ENCODE data around the gene NCAM2.
"Not testable (repeated sequence)": the region's sequence is repeated elsewhere in the genome, so short reads cannot be mapped to it uniquely, and the experiment has no call there.

Gene NCAM2

DNA sequence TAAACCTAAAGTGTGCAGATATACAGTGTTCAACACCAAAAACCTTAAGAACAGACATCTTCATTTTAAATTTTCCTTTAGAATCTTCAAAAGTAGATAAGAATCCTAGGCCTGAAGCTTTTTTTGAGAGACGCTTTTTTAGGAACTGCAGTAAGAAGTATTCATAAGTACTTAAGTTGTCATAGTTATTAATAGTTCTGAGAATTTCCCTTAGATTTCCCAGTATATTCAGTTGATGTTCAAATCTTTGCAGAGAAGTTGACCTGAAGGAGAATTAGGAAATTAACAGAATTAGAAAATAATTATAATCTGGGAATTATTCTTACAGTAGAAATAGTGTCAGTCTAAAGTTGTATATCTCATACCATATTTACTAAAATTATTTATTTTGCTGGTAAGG is 150.3 kb downstream of the NCAM2 start:
- Histone ChIP-seq H3K9ac (ENCODE audit: low read length) (no peak overlapping the region), H3K79me2 (ENCODE audit: insufficient read depth, low read length) (no peaks in the 10 kb centered on the region), H3K9me2 (ENCODE audit: low read depth, low read length) (no peaks in the 10 kb centered on the region), H3K4me3 (ENCODE audit: low read depth, low read length, poor library complexity, severe bottlenecking) (no peak overlapping the region), H3F3A (ENCODE audit: insufficient read depth, low read length) (no peaks in the 10 kb centered on the region), H2AFZ (ENCODE audit: low read length) (no peak overlapping the region), H3K9me3 (ENCODE audit: low read length) (no peaks in the 10 kb centered on the region), H3K27ac (ENCODE audit: low read depth, low read length, poor library complexity, severe bottlenecking) (no peak overlapping the region), H3K27me3 (ENCODE audit: insufficient read depth, low read length) (no peaks in the 10 kb centered on the region), H3K36me3 (ENCODE audit: insufficient read depth, low read length) (no peaks in the 10 kb centered on the region), H3K4me1 (ENCODE audit: insufficient read depth, low read length, severe bottlenecking) (no peaks in the 10 kb centered on the region), H3K4me2 (ENCODE audit: low read length) (no peak overlapping the region), H4K20me1 (ENCODE audit: insufficient read depth, low read length) (no peaks in the 10 kb centered on the region)
- no peak for TF ChIP-seq EZH2 (IDR thresholded peaks at IDR 0.05; ENCODE audit: borderline replicate concordance, low read length)
- TF ChIP-seq, protein P1, sequence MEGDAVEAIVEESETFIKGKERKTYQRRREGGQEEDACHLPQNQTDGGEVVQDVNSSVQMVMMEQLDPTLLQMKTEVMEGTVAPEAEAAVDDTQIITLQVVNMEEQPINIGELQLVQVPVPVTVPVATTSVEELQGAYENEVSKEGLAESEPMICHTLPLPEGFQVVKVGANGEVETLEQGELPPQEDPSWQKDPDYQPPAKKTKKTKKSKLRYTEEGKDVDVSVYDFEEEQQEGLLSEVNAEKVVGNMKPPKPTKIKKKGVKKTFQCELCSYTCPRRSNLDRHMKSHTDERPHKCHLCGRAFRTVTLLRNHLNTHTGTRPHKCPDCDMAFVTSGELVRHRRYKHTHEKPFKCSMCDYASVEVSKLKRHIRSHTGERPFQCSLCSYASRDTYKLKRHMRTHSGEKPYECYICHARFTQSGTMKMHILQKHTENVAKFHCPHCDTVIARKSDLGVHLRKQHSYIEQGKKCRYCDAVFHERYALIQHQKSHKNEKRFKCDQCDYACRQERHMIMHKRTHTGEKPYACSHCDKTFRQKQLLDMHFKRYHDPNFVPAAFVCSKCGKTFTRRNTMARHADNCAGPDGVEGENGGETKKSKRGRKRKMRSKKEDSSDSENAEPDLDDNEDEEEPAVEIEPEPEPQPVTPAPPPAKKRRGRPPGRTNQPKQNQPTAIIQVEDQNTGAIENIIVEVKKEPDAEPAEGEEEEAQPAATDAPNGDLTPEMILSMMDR (IDR thresholded peaks at IDR 0.05; ENCODE audit: low read length), result no peak

DNA sequence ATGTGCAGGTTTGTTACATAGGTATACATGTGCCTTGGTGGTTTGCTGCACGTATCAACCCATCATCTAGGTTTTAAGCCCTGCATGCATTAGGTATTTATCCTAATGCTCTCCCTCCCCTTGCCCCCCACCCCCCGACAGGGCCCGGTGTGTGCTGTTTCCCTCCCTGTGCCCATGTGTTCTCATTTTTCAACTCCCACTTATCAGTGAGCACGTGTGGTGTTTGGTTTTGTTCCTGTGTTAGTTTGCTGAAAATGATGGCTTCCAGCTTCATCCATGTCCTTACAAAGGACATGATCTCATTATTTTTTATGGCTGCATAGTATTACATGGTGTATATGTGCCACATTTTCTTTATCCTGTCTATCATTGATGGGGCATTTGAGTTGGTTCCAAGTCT is 151.2 kb downstream of the NCAM2 start:
- not testable (repeated sequence) for H3K27ac ChIP-seq (ENCODE audit: low read depth, low read length, poor library complexity, severe bottlenecking); H3K9ac ChIP-seq (ENCODE audit: low read length); H3K4me2 ChIP-seq (ENCODE audit: low read length); H3K36me3 ChIP-seq (ENCODE audit: insufficient read depth, low read length); H3K4me3 ChIP-seq (ENCODE audit: low read depth, low read length, poor library complexity, severe bottlenecking); H4K20me1 ChIP-seq (ENCODE audit: insufficient read depth, low read length); H2AFZ ChIP-seq (ENCODE audit: low read length); H3K27me3 ChIP-seq (ENCODE audit: insufficient read depth, low read length); H3K9me2 ChIP-seq (ENCODE audit: low read depth, low read length); H3K9me3 ChIP-seq (ENCODE audit: low read length); H3K4me1 ChIP-seq (ENCODE audit: insufficient read depth, low read length, severe bottlenecking); H3K79me2 ChIP-seq (ENCODE audit: insufficient read depth, low read length); H3F3A ChIP-seq (ENCODE audit: insufficient read depth, low read length)

DNA sequence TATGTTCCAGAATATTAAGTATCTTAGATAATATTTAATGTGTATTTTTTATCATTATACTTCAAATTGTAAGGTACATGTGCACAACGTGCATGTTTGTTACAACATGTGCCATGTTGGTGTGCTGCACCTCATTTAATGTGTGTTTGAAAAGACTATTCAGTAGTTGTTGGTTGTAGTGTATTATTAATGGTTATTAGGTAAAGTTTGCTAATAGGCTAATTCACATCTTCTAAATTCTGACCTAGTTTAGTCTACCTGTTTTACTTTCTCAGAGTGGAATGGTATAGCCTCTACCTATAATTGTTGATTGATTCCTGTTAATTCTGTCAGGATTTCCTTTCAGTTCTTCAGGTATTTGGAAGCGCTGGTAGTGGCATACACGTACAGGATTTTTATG is 153.0 kb downstream of the NCAM2 start:
- no peaks in the 10 kb centered on the region for H3F3A ChIP-seq (ENCODE audit: insufficient read depth, low read length)
- no peak overlapping the region for H3K9ac ChIP-seq (ENCODE audit: low read length)
- no peaks in the 10 kb centered on the region for H3K9me2 ChIP-seq (ENCODE audit: low read depth, low read length)
- no peak for TF ChIP-seq EZH2 (IDR thresholded peaks at IDR 0.05; ENCODE audit: borderline replicate concordance, low read length)
- TF ChIP-seq, protein P1 (IDR thresholded peaks at IDR 0.05; ENCODE audit: low read length), result no peak
- H3K9me3 ChIP-seq (ENCODE audit: low read length), result no peaks in the 10 kb centered on the region
- no peaks in the 10 kb centered on the region for H3K79me2 ChIP-seq (ENCODE audit: insufficient read depth, low read length)
- H3K4me2 ChIP-seq (ENCODE audit: low read length), result no peak overlapping the region
- H4K20me1 ChIP-seq (ENCODE audit: insufficient read depth, low read length), result no peaks in the 10 kb centered on the region
- H3K27ac ChIP-seq (ENCODE audit: low read depth, low read length, poor library complexity, severe bottlenecking), result no peak overlapping the region
- H3K36me3 ChIP-seq (ENCODE audit: insufficient read depth, low read length), result no peaks in the 10 kb centered on the region
- no peaks in the 10 kb centered on the region for H3K4me1 ChIP-seq (ENCODE audit: insufficient read depth, low read length, severe bottlenecking)
- no peaks in the 10 kb centered on the region for H3K27me3 ChIP-seq (ENCODE audit: insufficient read depth, low read length)
- H3K4me3 ChIP-seq (ENCODE audit: low read depth, low read length, poor library complexity, severe bottlenecking), result no peak overlapping the region
- no peak overlapping the region for H2AFZ ChIP-seq (ENCODE audit: low read length)

GRCh38 chr21:21156397-21156796 is 158.2 kb downstream of the NCAM2 start:
- H3K4me1 ChIP-seq (ENCODE audit: insufficient read depth, low read length, severe bottlenecking), result no peaks in the 10 kb centered on the region
- H3K79me2 ChIP-seq (ENCODE audit: insufficient read depth, low read length), result no peaks in the 10 kb centered on the region
- no peaks in the 10 kb centered on the region for H4K20me1 ChIP-seq (ENCODE audit: insufficient read depth, low read length)

More at GRCh38 chr21:21156397-21156796, 158.2 kb downstream of the NCAM2 start:
- Histone ChIP-seq H3K9me3 (ENCODE audit: low read length) (no peaks in the 10 kb centered on the region), H3K4me3 (ENCODE audit: low read depth, low read length, poor library complexity, severe bottlenecking) (no peak overlapping the region), H3K36me3 (ENCODE audit: insufficient read depth, low read length) (no peaks in the 10 kb centered on the region), H3K27me3 (ENCODE audit: insufficient read depth, low read length) (no peaks in the 10 kb centered on the region), H3K9ac (ENCODE audit: low read length) (no peak overlapping the region), H3F3A (ENCODE audit: insufficient read depth, low read length) (no peaks in the 10 kb centered on the region), H2AFZ (ENCODE audit: low read length) (no peak overlapping the region), H3K9me2 (ENCODE audit: low read depth, low read length) (no peaks in the 10 kb centered on the region), H3K4me2 (ENCODE audit: low read length) (no peak overlapping the region), H3K27ac (ENCODE audit: low read depth, low read length, poor library complexity, severe bottlenecking) (no peak overlapping the region)
- no peak for TF ChIP-seq EZH2 (IDR thresholded peaks at IDR 0.05; ENCODE audit: borderline replicate concordance, low read length)

Measured in OCI-LY1 (cell line).